Effector memory CD4-positive, alpha-beta T cell (primary cell): Measurements from ENCODE around the gene ELFN1.

Experiments used
- DNase-seq, 3 donors: peaks; one replicate each; pipeline ENCODE4 v3.0.0-alpha.2; 2020
- H3K27ac ChIP-seq: 2 replicates; pipeline ENCODE4 v1.7.0; 2013; ENCODE audit warnings: mild to moderate bottlenecking, low read length, moderate library complexity; ENCODE audit not compliant: insufficient read depth, poor library complexity, severe bottlenecking
- H3K27me3 ChIP-seq: replicated peaks from 2 replicates; pipeline ENCODE4 v1.7.0; 2013; ENCODE audit warnings: mild to moderate bottlenecking, low read length; ENCODE audit not compliant: insufficient read depth, control insufficient read depth, poor library complexity, severe bottlenecking
- H3K36me3 ChIP-seq: 2 replicates; pipeline ENCODE4 v1.7.0; 2013; ENCODE audit warnings: mild to moderate bottlenecking, low read length, moderate library complexity; ENCODE audit not compliant: control insufficient read depth, insufficient read depth
- H3K4me1 ChIP-seq: 2 replicates; pipeline ENCODE4 v1.7.0; 2013; ENCODE audit warnings: low read length, mild to moderate bottlenecking; ENCODE audit not compliant: control insufficient read depth, insufficient read depth, poor library complexity, severe bottlenecking
- H3K4me3 ChIP-seq: 2 replicates; pipeline ENCODE4 v1.7.0; 2013; ENCODE audit warnings: low read length, low read depth, mild to moderate bottlenecking; ENCODE audit not compliant: insufficient read depth, poor library complexity, severe bottlenecking
- H3K9me3 ChIP-seq: 2 replicates; pipeline ENCODE4 v1.7.0; 2013; ENCODE audit warnings: mild to moderate bottlenecking, low read length, moderate library complexity; ENCODE audit not compliant: control insufficient read depth

The ELFN1 gene

DNA sequence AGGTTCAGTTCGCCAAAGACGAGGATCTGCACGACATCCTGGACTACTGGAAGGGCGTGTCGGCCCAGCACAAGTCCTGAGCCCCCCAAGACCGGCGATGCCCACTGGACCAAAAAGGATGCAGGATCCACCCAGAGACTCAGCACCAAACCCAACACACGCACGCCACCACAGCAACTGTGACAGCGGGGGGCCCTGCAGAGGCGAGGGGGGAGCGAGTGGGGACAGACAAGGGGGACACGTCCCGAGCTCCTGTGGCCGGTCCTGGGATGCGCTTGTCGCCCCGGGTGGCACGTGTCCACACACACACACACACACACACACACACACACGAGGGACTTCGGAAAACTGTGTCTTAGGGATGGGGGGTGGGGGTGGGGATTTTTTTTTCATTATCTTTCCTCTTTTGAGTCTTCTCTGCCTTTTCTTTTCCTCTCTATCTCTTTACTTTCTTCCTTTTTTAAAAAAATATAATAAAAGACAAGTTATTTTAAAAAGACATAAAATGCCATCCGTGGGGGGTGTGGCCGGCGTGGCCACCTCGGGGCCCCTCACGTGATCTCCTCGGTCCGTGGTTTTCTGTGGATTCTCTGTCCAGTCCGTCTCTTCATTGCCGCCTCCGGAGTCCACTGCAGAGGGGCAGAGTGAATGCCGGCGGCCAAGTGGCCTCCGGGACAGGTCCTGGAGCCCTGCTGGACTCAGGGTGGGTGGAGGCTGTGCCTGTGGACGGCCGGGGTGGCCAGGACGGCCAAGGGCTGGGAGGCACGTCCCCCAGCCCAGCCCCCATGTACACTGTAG, 77.1 kb downstream of the ELFN1 start:
- Histone ChIP-seq H3K36me3 (no peaks in the 10 kb centered on the region), H3K9me3 (no peaks in the 10 kb centered on the region), H3K27ac (no peak overlapping the region), H3K27me3 (no peaks in the 10 kb centered on the region), H3K4me3 (no peak overlapping the region), H3K4me1 (peaks cover 6% of the 10 kb centered on the region)
- no peak for DNase-seq

DNA sequence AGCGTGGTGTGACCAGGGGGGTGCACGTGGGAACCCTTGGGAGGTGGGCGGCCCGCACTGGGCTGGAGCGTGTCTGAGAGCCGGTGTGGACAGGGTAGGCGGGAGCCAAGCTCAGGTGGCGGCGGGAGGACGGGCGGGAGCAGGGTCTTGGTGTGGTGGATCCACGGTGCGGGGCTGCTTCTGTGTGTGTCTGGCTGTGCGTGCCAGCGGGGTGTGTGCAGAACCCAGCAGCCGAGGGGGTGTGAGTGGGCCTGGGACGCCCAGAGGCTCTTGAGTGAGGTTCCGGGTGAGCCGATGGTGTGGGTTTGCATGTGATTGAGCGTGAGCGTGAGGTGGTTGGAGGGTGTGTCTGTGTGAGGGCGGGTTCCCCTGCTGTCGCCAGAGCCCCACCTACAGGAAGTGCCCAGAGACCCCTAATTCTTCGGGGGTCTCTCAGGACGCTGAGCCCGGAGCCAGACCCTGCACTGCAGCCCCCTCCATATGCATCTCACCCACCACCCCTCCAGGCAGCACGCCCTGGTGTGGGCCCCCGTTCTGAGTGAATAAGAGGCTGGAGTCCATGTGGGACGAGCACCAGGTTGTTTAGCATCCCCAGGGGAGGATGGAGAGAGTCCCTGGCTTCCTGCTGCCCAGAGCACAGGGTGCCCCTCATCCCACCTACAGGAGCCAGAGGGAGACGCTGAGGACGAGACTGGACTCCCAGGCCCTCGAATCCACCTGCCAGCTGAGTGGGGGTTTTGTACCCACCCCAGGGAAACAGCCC, 78.2 kb downstream of the ELFN1 start:
- H3K27ac ChIP-seq: no peak overlapping the region
- no peak overlapping the region for H3K4me3 ChIP-seq
- H3K9me3 ChIP-seq: no peaks in the 10 kb centered on the region
- H3K27me3 ChIP-seq: no peaks in the 10 kb centered on the region
- H3K36me3 ChIP-seq: no peaks in the 10 kb centered on the region
- H3K4me1 ChIP-seq: no peaks in the 10 kb centered on the region
- no peak for DNase-seq

DNA sequence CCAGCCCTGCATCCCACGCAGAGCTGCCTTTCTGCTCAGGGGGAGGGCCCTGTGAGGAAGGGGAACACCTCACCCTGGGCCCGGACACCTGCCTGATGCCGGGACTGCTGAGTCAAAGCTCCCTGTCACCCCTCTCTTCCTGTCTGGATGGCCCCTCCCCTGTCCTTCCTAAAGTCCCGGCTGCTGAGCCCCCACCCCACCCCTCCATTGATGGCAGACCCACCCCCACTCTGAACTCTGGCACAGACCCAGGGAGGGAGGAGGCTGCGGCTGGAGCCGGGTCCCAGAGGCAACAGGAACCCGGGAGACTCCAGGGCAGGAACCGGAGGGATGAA, 78.7 kb downstream of the ELFN1 start:
- Histone ChIP-seq H3K36me3 (no peaks in the 10 kb centered on the region), H3K4me3 (no peak overlapping the region), H3K9me3 (no peaks in the 10 kb centered on the region), H3K27me3 (no peaks in the 10 kb centered on the region), H3K4me1 (no peaks in the 10 kb centered on the region), H3K27ac (no peak overlapping the region)
- no peak for DNase-seq

DNA sequence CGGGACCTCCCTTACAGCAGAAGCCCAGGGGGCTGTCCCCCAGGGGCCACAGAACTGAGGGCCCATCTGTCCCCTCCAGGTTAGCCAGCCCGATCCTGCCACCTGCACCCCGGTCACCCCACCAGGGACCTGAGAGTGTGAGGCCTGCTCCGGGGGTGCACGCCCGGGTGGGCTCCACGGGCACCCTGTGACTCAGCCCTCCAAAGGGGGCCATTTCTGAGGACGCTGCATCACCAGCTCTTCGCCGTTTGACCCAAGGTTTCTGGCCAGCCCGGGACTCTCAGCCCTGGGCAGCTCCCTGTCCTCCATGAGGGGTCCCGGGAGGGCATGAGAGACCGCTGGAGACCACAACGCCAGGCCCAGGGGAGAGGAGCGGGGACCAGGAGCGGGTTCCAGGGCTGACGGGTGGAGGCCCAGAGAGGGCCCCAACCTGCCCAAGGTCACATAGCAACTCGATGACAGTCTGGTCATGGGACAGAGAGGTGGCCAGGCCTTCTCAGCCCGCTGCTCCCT, 79.3 kb downstream of the ELFN1 start:
- DNase-seq: no peak
- H3K27ac ChIP-seq: no peak overlapping the region
- H3K9me3 ChIP-seq: no peaks in the 10 kb centered on the region
- no peaks in the 10 kb centered on the region for H3K36me3 ChIP-seq
- H3K27me3 ChIP-seq: no peaks in the 10 kb centered on the region
- H3K4me3 ChIP-seq: no peak overlapping the region
- H3K4me1 ChIP-seq: no peaks in the 10 kb centered on the region

DNA sequence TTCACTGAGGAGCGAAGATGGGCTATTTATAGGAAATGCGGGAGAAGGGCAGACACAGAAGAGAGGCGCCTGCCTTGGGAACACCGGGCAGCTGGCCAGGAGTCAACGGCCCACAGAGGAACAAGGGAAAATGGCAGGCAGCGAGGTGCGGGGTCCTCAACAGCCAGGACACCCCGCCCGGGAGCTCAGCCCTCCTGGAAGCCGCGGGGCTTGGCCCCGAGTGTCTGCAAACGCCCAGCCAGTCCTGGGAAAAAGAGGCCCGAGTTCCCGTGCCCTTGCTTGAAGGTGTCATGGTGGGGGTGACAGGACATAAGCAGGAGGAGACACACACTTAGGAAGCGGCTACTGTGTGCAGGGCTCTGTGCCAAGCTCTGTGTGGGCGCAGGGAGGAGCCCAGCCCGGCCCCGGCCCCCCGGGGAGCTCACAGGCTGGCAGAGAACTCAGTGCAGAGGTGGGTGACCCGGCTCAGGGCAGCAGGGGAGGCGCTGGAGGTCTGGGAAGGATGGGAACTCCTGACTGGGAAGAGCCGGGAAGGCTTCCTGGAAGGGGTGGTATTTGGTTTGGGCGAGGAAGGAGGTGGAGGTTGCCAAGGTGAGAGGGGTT, 79.9 kb downstream of the ELFN1 start:
- Histone ChIP-seq H3K27ac (no peak overlapping the region), H3K27me3 (no peaks in the 10 kb centered on the region), H3K36me3 (no peaks in the 10 kb centered on the region), H3K4me1 (no peaks in the 10 kb centered on the region), H3K4me3 (no peak overlapping the region), H3K9me3 (no peaks in the 10 kb centered on the region)
- DNase-seq: no peak

DNA sequence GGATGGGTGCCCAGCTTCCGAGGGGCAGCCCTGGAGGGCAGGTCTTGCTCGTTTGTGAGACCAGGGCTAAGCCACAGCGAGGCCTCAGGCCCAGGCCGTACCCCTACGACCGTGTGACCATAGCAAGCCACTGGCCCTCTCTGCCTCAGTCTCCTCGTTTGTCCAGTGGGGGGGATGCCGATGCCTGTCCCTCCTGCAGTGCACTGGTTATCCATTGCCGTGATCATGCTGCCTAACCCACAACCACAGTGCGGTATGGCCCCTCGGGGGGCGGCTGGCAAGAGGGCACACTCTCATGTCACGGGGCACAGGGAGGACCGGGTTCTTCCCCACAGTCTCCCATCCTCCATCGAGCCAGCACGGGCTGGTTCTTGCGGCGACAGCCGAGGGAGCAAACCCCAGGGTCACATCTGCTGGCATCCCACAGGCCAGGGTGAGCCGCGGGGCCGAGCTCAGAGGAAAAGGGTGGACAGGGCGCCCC, 80.5 kb downstream of the ELFN1 start:
- no peaks in the 10 kb centered on the region for H3K9me3 ChIP-seq
- H3K36me3 ChIP-seq: no peaks in the 10 kb centered on the region
- no peaks in the 10 kb centered on the region for H3K27me3 ChIP-seq
- H3K27ac ChIP-seq: no peak overlapping the region
- DNase-seq: no peak
- H3K4me3 ChIP-seq: no peak overlapping the region
- no peaks in the 10 kb centered on the region for H3K4me1 ChIP-seq

DNA sequence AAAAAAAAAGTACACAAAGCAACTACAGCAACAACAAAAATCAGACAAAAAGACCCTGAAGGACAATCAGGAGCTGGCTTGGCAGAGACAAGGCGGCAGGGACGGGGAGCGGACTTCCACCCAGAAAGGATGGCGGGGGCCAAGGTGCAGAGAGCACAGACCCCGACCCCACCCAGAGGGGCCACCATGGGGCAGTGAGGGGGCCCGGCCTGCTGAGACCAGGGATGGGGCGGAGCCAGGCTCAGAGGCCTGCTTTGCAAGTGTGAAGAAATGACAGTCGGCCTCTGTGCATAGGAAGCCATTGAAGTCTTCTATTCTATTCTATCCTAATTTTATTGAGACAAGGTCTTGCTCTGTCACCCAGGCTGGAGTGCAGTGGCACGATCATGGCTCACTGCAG, 82.0 kb downstream of the ELFN1 start:
- no peak for DNase-seq
- no peaks in the 10 kb centered on the region for H3K4me1 ChIP-seq
- no peak overlapping the region for H3K4me3 ChIP-seq
- no peaks in the 10 kb centered on the region for H3K36me3 ChIP-seq
- H3K27me3 ChIP-seq: no peaks in the 10 kb centered on the region
- no peaks in the 10 kb centered on the region for H3K9me3 ChIP-seq
- no peak overlapping the region for H3K27ac ChIP-seq

DNA sequence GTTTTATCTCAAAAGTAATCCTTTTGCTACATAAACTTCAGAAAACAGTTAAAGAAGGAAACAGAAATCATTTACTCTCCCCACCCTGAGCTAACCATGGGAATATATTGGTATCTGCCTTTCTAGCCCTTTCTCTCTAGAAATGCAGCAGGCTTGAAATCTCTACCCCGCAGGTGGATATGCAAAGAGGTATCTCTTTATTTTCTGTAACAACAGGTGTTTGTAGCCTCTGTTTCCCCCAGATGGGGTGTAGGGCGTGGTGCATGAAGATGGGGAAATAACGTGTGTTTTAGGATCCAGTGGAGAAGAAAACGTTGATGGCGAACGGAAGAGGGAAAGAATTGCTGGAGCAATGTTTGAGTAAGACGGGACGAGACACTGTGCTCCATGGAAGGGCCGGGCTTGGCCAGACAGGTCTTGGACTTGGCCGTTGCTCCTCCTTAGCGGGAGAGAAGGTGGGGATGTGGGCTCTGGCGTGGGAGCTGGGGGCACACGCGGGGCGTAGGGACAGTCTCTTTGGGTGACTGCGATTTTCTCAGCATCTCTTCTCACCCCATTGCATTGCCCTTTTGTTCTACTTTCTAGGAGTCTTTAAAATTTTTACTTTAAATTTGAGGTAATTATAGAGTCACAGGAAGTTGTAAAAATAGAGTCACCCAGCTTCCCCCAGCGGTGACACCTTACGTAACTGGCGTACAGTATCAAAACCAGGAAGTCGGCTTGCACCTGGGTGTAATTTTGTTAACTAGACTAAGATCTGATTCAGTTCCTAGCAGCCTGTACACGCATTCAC, 82.9 kb downstream of the ELFN1 start:
- DNase-seq: no peak
- Histone ChIP-seq H3K9me3 (no peaks in the 10 kb centered on the region), H3K27me3 (peaks cover 7% of the 10 kb centered on the region), H3K4me3 (no peak overlapping the region), H3K4me1 (no peaks in the 10 kb centered on the region), H3K27ac (no peak overlapping the region), H3K36me3 (no peaks in the 10 kb centered on the region)

DNA sequence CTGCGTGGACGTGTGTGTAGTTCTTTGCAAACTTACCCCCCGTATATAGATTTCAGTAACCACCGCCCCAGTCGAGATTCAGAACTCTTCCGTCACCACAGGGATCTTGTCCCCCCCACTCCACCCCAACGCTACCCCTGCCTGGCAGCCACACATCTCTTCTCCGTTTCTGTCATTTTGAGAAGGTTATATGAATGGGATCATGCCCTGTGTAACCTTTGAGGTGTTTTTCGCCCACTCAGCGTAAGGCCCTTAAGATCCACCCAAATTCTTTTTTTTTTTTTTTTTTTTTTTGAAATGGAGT, 83.4 kb downstream of the ELFN1 start:
- H3K27me3 ChIP-seq: peaks cover 7% of the 10 kb centered on the region
- no peaks in the 10 kb centered on the region for H3K4me1 ChIP-seq
- no peak overlapping the region for H3K27ac ChIP-seq
- H3K4me3 ChIP-seq: no peak overlapping the region
- no peaks in the 10 kb centered on the region for H3K9me3 ChIP-seq
- DNase-seq: no peak
- H3K36me3 ChIP-seq: no peaks in the 10 kb centered on the region
